Activated naive CD8-positive, alpha-beta T cell treated with anti-CD3 and anti-CD28 coated beads, Interleukin-2, amount 10 ng/mL, durations not matched to agents 7 days and 5 days (primary cell): ENCODE measurements around the gene C3orf38. TPM values are rescaled to one million over a fixed set of nuclear protein-coding genes. Genes with fewer than 3 reads are reported as not detected.

Experiments used
- ATAC-seq: fragments of 150-1000 bp; cut with Tn5 transposase; one replicate; pipeline ENCODE4 v1.10.0; 2021; ENCODE audit warnings: low read depth, moderate library complexity
- POLR2A ChIA-PET: fragments of 350-600 bp; sonication (Branson Sonifier 250); formaldehyde crosslinking; loops from one replicate; lab custom pipeline; 2021; ENCODE audit warnings: antibody characterized with exemption; lab: Charles Lee
- DNase-seq: peaks from one replicate; pipeline ENCODE4 v3.0.0; 2021
- H3K27ac Mint-ChIP-seq: one replicate; pipeline ENCODE4 v1.8.0; 2022; ENCODE audit warnings: mild to moderate bottlenecking, mixed read lengths
- H3K27me3 Mint-ChIP-seq: one replicate; pipeline ENCODE4 v1.8.0; 2022; ENCODE audit warnings: mild to moderate bottlenecking, moderate library complexity, mixed read lengths
- H3K36me3 Mint-ChIP-seq: one replicate; pipeline ENCODE4 v1.8.0; 2021; ENCODE audit warnings: mild to moderate bottlenecking, mixed read lengths
- H3K4me1 Mint-ChIP-seq: one replicate; pipeline ENCODE4 v1.8.0; 2021; ENCODE audit warnings: mixed read lengths
- H3K4me3 Mint-ChIP-seq: one replicate; pipeline ENCODE4 v1.8.0; 2022; ENCODE audit warnings: mild to moderate bottlenecking, moderate library complexity, mixed read lengths
- H3K9me3 Mint-ChIP-seq: one replicate; pipeline ENCODE4 v1.8.0; 2021; ENCODE audit warnings: mixed read lengths
- total RNA-seq, 2 experiments: library from RNA; stranded (reverse); gene quantifications; one replicate each; pipeline ENCODE4 v1.2.3, GENCODE V29; 2021

The C3orf38 gene
- total RNA-seq, 2 experiments from 2014 or later, result 33.2 to 35.2 TPM

GRCh38 chr3:88137836-88138235, 11.9 kb upstream of the C3orf38 start:
- H3K4me1 Mint-ChIP-seq, result peaks cover 4% of the 10 kb centered on the region
- H3K9me3 Mint-ChIP-seq, result no peaks in the 10 kb centered on the region
- DNase-seq (no peak), ATAC-seq (no peak)
- POLR2A ChIA-PET, result interaction anchor here (1.8 kb wide), 1 partner anchor 12 kb away, joined by 7 read pairs; the partner anchor contains the start of gene C3orf38
- H3K27me3 Mint-ChIP-seq, result no peaks in the 10 kb centered on the region
- no peak overlapping the region for H3K27ac Mint-ChIP-seq
- peaks cover 38% of the 10 kb centered on the region for H3K36me3 Mint-ChIP-seq
- no peak overlapping the region for H3K4me3 Mint-ChIP-seq

- POLR2A ChIA-PET, result no interaction called here
- no peak for DNase-seq
Observed at GRCh38 chr3:88141458-88142083, 8.2 kb upstream of the C3orf38 start.

GRCh38 chr3:88142094-88142624, 7.6 kb upstream of the C3orf38 start:
- H3K4me3 Mint-ChIP-seq, result no peak overlapping the region
- H3K4me1 Mint-ChIP-seq, result peaks cover 5% of the 10 kb centered on the region
- H3K9me3 Mint-ChIP-seq, result no peaks in the 10 kb centered on the region
- no peak overlapping the region for H3K27ac Mint-ChIP-seq
- H3K36me3 Mint-ChIP-seq, result peaks cover 32% of the 10 kb centered on the region
- POLR2A ChIA-PET, result no interaction called here
- ATAC-seq, result no peak
- no peaks in the 10 kb centered on the region for H3K27me3 Mint-ChIP-seq
- no peak for DNase-seq

More at GRCh38 chr3:88141458-88142083, 8.2 kb upstream of the C3orf38 start:
- H3K27ac Mint-ChIP-seq, result no peak overlapping the region
- no peaks in the 10 kb centered on the region for H3K27me3 Mint-ChIP-seq
- H3K36me3 Mint-ChIP-seq, result peaks cover 34% of the 10 kb centered on the region
- no peak for ATAC-seq
- no peak overlapping the region for H3K4me3 Mint-ChIP-seq
- peaks cover 3% of the 10 kb centered on the region for H3K4me1 Mint-ChIP-seq
- no peaks in the 10 kb centered on the region for H3K9me3 Mint-ChIP-seq

- Mint-ChIP-seq H3K27me3 (no peaks in the 10 kb centered on the region), H3K36me3 (peaks cover 7% of the 10 kb centered on the region), H3K9me3 (no peaks in the 10 kb centered on the region), H3K27ac (no peak overlapping the region), H3K4me3 (no peak overlapping the region), H3K4me1 (peaks cover 23% of the 10 kb centered on the region)
- ATAC-seq, result no peak
- POLR2A ChIA-PET, result no interaction called here
- DNase-seq, result no peak
Observed at GRCh38 chr3:88147261-88147660, 2.5 kb upstream of the C3orf38 start.

- peak overlapping the region; percentile 96 for H3K4me3 Mint-ChIP-seq
- H3K36me3 Mint-ChIP-seq, result peaks cover 3% of the 10 kb centered on the region
- ATAC-seq (no peak), DNase-seq (no peak)
- POLR2A ChIA-PET, result interaction anchor here (0.6 to 4.3 kb wide), 8 partner anchors 10 to 96 kb away, joined by 3 to 65 read pairs (median 4); partner anchors contain the start of genes CGGBP1 and ZNF654
- H3K27ac Mint-ChIP-seq, result peak overlapping the region; percentile 96
- H3K27me3 Mint-ChIP-seq, result no peaks in the 10 kb centered on the region
- H3K9me3 Mint-ChIP-seq, result no peaks in the 10 kb centered on the region
- H3K4me1 Mint-ChIP-seq, result peaks cover 28% of the 10 kb centered on the region
Observed at GRCh38 chr3:88148651-88149050, 1.1 kb upstream of the C3orf38 start.

GRCh38 chr3:88149101-88149508, 654 bp upstream of the C3orf38 start:
- H3K4me1 Mint-ChIP-seq, result peaks cover 28% of the 10 kb centered on the region
- peaks cover 3% of the 10 kb centered on the region for H3K36me3 Mint-ChIP-seq
- POLR2A ChIA-PET, result interaction anchor here (0.6 to 4.3 kb wide), 15 partner anchors 9 to 144 kb away, joined by 3 to 65 read pairs (median 4); partner anchors contain the start of genes CGGBP1 and ZNF654

GRCh38 chr3:88150371-88150770, 612 bp downstream of the C3orf38 start:
- POLR2A ChIA-PET, result interaction anchor here (0.7 to 4.3 kb wide), 7 partner anchors 10 to 131 kb away, joined by 3 to 65 read pairs (median 6); partner anchors contain the start of genes CGGBP1 and ZNF654
- Mint-ChIP-seq H3K27ac (peak overlapping the region; percentile 98), H3K4me3 (peak overlapping the region; percentile 96), H3K9me3 (no peaks in the 10 kb centered on the region), H3K27me3 (no peaks in the 10 kb centered on the region), H3K36me3 (peaks cover 6% of the 10 kb centered on the region), H3K4me1 (peaks cover 28% of the 10 kb centered on the region)
- ATAC-seq (no peak), DNase-seq (no peak)

More at GRCh38 chr3:88149101-88149508, 654 bp upstream of the C3orf38 start:
- Mint-ChIP-seq H3K9me3 (no peaks in the 10 kb centered on the region), H3K27me3 (no peaks in the 10 kb centered on the region), H3K27ac (peak overlapping the region; percentile 96), H3K4me3 (peak overlapping the region; percentile 96)
- ATAC-seq (peak; percentile 19), DNase-seq (no peak)

- H3K4me1 Mint-ChIP-seq, result peaks cover 28% of the 10 kb centered on the region
- peak overlapping the region; percentile 96 for H3K4me3 Mint-ChIP-seq
- ATAC-seq (no peak), DNase-seq (no peak)
- POLR2A ChIA-PET, result interaction anchor here (0.7 to 4.3 kb wide), 5 partner anchors 11 to 131 kb away, joined by 3 to 65 read pairs (median 7); partner anchors contain the start of genes CGGBP1 and ZNF654
- H3K27ac Mint-ChIP-seq, result peak overlapping the region; percentile 98
- H3K36me3 Mint-ChIP-seq, result peaks cover 10% of the 10 kb centered on the region
- H3K27me3 Mint-ChIP-seq, result no peaks in the 10 kb centered on the region
- no peaks in the 10 kb centered on the region for H3K9me3 Mint-ChIP-seq
Observed at GRCh38 chr3:88150806-88151205, 1.0 kb downstream of the C3orf38 start.

GRCh38 chr3:88151358-88151757, 1.6 kb downstream of the C3orf38 start:
- Mint-ChIP-seq H3K9me3 (no peaks in the 10 kb centered on the region), H3K4me3 (peak overlapping the region; percentile 96), H3K27me3 (no peaks in the 10 kb centered on the region), H3K4me1 (peaks cover 28% of the 10 kb centered on the region), H3K27ac (no peak overlapping the region), H3K36me3 (peaks cover 16% of the 10 kb centered on the region)
- DNase-seq (no peak), ATAC-seq (no peak)
- POLR2A ChIA-PET, result interaction anchor here (3.2 to 4.3 kb wide), 2 partner anchors 92 to 119 kb away, joined by 18 to 65 read pairs; partner anchors contain the start of genes CGGBP1 and ZNF654

- DNase-seq (no peak), ATAC-seq (no peak)
- Mint-ChIP-seq H3K4me1 (peaks cover 26% of the 10 kb centered on the region), H3K27ac (no peak overlapping the region), H3K36me3 (peaks cover 23% of the 10 kb centered on the region), H3K27me3 (no peaks in the 10 kb centered on the region), H3K9me3 (no peaks in the 10 kb centered on the region), H3K4me3 (peak overlapping the region; percentile 37)
- POLR2A ChIA-PET, result no interaction called here
Observed at GRCh38 chr3:88152841-88153240, 3.1 kb downstream of the C3orf38 start.

GRCh38 chr3:88166419-88166971, 16.7 kb downstream of the C3orf38 start:
- Mint-ChIP-seq H3K9me3 (no peaks in the 10 kb centered on the region), H3K36me3 (peaks cover 20% of the 10 kb centered on the region), H3K27me3 (no peaks in the 10 kb centered on the region), H3K4me1 (no peaks in the 10 kb centered on the region), H3K27ac (no peak overlapping the region), H3K4me3 (no peak overlapping the region)
- DNase-seq (no peak), ATAC-seq (no peak)
- POLR2A ChIA-PET, result no interaction called here

GRCh38 chr3:88167173-88167572, 17.4 kb downstream of the C3orf38 start:
- no peak for DNase-seq
- Mint-ChIP-seq H3K4me1 (no peaks in the 10 kb centered on the region), H3K27ac (no peak overlapping the region), H3K4me3 (no peak overlapping the region), H3K36me3 (peaks cover 17% of the 10 kb centered on the region), H3K9me3 (no peaks in the 10 kb centered on the region), H3K27me3 (no peaks in the 10 kb centered on the region)
- POLR2A ChIA-PET, result no interaction called here
- no peak for ATAC-seq

- POLR2A ChIA-PET, result no interaction called here
- H3K27ac Mint-ChIP-seq, result no peak overlapping the region
- no peak for ATAC-seq
- no peaks in the 10 kb centered on the region for H3K4me1 Mint-ChIP-seq
- no peak overlapping the region for H3K4me3 Mint-ChIP-seq
- no peaks in the 10 kb centered on the region for H3K27me3 Mint-ChIP-seq
- no peak for DNase-seq
- peaks cover 14% of the 10 kb centered on the region for H3K36me3 Mint-ChIP-seq
- no peaks in the 10 kb centered on the region for H3K9me3 Mint-ChIP-seq
Observed at GRCh38 chr3:88167704-88168103, 17.9 kb downstream of the C3orf38 start.
